GM18520 (cell line): ENCODE results near the gene ITPR1.

Experiments used
- ATAC-seq: cut with Tn5 transposase; IDR thresholded peaks from one replicate; pipeline ENCODE4 v1.9.1; 2021; ENCODE audit not compliant: unreplicated experiment

ITPR1 gene

DNA sequence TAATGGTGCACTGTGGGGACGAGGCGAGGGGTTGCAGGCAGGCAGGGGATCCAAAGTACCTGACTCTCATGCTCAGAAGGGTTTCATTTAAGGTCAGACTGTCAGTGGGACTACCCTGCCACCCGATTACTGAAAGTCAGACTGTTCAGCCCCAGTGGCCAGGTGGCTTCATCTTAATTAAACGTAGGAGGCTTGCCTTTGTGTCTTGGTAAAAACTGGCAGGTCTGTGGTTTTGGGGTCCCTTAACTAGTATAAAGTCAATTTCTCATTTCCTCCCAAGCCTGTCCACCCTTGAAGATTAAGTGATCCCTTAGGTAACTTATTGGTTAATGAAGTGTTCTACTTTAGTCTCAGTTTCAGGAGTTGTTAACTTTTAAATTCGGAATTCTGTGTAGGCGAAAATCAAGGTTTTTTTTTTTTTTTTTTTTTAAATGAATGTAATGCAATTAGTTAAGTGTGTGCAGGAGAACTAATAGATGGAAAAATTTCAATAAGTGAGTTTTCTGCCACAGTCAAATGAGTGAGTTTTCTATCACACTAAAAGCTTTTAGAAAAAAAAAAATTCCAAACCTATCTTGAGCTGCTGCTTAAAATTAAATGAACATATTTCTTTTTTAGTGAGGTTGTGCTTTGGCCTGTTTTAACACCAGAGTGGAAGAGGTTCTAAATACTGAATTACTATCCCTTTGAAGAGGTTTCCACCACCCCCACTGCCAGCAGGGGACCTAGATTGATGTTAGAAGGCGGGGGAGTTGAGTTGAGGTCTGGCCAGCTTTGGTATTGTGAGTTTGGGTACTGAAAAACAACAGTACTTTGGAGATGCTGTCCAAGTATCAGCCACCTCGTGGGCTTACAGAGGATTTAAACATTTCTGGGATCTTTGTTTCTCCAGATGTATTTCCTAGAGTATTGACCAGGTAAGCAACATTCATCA, 15.2 kb downstream of the ITPR1 start:
- ATAC-seq: peak; percentile 48

DNA sequence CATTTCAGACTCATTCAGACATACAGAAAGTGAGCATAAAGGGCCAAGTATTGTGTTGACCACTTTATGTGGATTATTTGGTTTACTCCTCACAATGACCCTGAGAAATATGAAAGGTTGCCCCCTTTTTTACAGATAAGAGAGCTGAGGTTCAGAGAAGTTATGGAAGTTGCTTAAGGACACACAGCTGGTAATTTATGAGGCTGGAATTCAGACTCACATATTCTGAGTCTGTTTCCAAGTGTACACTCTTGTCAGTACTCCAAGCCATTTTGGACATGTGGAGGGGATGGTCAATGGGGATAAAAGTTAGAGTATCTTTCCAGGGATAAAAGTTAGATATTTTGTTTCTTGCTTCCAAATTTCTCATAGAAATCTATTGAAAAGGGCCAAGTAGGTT, 15.9 kb downstream of the ITPR1 start:
- ATAC-seq: no peak

DNA sequence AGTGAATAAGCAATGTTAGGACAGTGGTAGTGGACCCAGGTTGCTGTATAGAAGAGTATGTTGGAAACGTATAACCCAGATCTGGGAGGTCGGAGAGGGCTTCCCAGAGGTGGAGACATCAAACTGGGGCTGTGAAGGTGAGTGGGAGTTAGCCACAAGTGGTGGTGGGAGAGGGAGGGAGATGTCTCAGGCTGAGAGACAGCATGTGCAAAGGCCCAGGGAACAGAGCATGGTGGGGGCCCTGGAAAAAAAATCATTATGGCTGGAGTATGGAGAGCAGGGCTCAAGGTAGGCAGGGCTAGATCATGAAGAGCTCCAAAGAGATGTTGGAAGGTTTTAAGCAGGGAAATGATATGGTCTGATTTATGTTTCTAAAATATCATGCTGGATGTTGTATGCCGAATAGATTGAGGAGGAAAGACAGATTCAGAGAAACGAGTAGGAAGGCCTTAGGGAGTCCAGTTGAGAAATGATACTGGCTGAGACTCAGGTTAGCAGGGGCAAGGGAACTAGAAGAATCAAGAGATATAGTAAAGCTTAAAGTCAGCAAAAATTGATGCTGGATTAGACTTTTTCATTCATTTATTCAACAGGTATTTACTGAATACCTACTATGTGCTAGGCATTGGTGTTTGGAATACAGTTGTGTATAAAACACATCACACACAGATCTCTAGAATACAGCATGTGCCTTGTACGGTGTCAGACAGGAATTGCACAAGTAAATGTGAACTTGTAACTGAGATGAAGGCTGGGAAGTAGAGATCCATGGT, 17.0 kb downstream of the ITPR1 start:
- no peak for ATAC-seq

DNA sequence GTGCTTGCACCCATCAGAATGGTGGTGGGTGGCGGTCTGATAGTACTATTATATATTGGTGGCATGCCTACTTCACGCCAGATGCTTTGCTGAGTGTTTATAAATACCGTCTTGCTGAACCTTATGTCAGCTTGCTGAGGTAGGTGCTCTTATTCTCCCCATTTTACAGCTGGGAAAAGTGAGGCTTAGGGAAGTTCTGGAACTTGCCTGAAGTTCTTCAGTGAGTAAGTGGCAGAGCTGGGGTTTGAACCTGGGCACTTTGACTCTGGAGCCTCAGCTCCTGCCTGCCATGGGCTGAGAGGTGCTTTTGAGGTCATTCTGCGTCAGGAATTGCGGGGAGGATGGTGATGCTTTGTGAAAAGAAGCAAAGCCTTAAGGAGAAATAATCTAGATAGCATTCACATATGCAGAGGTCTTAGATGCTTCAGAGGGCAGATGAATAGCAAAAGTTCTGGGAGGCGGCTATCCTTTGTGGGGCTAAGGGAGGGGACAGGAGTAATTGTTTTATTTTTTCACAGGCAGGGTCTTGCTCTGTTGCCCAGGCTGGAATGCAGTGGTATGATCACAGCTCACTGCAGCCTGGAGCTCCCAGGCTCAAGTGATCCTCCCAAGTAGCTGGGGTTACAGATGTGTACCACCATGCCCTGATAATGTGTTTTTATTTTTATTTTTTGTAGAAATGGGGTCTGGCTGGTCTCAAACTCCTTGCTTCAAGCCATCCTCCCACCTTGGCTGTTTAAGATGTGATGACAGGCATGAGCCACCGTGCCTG, 18.5 kb downstream of the ITPR1 start:
- ATAC-seq: no peak

DNA sequence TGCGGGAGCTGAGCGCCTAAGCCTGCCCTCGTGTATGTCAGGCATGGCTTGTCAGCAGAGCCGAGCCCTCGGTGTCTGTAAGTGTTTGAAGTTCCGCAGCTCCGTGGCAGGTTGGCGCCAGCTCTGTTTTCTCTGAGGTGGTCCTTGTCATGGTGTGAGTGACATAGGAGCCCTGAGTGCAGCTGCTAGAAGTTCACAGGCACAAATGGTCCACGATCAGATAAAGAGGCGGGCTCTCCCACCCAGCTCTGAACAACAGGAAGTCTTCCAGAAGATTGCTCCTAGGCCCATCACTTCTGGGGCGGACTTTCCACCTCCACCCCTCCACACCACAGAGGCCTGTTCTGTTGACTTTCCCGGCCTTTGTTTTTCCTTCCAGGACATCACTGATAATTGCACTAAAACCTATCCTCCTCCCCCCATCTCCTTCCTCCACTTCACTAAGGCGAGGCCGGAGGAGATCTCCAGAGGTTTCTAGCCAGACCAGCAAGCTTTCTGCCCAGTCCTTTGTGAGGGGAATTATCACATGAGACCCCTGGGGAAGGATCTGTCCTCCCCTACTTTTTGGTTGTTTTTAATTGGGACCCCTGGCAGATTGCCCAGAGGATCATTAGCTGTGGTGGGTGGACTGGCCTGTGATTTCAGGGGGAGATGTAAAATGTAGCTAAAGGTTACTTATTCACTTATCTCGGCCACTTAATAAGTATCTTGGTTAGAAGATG, 19.9 kb downstream of the ITPR1 start:
- ATAC-seq: no peak

DNA sequence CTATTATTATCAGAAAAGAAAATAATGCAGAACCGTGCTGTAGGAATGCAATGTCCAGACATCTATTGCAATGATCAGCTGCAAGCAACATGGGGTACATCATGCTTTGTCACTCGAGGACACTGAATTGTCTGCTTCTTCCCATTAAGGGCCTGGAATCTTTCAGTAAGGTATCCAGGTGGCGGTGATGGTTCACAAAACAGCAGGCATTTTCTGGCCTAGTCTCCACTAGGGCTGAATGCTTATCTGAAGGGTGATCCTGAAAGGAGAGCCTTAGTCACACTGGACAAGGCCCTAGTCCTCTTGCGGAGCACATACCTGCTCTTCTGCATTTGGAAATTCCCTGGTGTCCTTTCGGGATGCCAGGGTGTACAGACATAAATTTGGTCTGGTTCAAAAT, 21.2 kb downstream of the ITPR1 start:
- no peak for ATAC-seq

DNA sequence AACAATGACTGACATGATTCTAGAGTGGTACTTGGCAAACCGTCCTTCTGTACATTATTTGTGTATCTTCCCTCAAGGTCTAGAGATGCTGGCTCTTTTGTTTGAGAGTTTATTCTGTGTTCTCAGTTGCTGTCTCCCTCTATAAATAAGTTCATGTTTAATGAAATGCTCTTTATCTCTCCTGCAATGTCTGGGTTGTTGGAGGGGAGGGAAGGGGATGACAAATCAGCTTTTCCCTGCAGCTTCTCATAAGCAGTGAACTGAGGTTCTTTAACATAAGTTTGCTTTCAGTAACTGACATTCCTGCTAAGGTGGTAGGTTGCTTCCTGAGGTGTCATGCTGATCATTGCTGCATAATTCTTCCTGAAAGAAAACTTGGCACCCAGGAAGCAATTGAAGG, 21.8 kb downstream of the ITPR1 start:
- no peak for ATAC-seq

DNA sequence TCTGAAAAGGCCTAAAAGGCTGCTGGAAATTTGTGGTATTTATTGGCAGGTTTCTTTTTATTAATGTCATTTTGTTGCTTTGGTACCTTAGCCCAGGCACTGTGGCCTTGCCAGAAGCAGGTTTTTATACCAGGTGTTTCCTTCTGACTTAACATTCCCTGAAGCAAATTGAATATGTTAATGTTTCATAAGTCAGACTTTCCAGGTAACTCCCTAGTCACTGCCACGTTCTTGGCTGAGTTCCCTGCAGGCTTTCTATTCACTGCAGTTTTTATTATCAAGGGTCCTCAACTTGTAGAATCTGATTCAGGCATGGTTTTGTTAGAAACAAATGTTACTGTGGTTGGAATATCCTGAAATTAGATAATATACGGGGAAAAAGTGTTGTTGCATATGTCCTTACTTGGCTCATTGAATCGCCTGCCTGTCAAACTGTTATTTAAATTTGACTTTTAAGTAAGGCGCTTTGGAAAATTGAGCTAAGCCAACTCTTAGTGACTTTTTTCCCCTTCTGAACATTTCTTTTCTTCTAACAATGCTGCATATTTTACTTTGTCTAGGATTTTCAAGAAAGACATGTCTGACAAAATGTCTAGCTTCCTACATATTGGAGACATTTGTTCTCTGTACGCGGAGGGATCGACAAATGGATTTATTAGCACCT, 22.9 kb downstream of the ITPR1 start:
- ATAC-seq: no peak

DNA sequence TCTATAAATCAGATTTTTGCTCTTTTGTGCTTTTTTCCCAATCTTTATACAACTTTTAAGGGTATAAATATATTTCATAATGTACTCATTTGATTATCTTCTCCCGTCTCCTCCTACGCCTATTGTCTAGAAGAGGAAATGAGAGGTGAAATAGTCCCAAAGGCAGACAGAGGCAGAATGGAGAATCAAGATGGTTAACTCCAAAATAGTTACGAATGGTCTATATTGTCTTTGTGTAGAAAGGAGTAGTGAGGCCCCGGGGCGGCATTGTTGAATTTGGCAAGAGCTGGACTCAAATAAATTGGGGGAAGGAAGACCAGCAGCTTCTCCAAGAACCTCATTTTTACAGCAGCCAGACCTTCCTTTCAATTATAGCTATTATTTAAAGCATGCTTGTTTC, 23.9 kb downstream of the ITPR1 start:
- no peak for ATAC-seq

DNA sequence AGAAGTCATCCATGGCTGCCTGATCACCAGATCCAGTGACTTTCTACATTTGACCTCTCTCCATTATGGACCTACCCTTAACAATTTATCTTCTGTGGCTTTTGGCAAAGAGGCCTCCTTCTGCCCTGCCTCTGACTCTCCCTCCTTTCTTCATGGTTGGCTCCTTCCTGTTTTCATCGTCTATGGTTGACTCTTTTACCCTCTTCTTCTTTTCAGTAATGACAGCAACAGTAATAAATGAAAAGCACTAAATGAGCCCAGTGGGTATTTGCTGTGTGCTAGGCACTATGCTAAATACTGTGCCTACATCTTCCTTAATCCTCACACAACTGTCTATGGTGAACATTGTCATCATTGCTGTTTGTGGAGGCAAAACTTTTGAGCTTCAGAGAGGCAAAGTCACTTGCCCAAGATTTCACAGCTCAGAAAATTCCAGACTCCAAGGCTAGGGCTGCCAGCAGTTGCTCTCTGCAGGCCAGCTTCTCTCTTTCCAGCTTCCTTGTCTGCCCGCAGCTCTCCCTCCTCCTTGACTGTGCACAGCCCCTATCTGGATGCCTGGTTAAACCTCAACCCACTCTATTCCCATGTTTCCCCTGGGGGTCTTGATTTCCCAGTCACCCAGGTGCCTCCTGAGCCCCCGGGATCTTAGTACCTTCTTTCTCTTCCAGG, 24.6 kb downstream of the ITPR1 start:
- ATAC-seq: no peak

DNA sequence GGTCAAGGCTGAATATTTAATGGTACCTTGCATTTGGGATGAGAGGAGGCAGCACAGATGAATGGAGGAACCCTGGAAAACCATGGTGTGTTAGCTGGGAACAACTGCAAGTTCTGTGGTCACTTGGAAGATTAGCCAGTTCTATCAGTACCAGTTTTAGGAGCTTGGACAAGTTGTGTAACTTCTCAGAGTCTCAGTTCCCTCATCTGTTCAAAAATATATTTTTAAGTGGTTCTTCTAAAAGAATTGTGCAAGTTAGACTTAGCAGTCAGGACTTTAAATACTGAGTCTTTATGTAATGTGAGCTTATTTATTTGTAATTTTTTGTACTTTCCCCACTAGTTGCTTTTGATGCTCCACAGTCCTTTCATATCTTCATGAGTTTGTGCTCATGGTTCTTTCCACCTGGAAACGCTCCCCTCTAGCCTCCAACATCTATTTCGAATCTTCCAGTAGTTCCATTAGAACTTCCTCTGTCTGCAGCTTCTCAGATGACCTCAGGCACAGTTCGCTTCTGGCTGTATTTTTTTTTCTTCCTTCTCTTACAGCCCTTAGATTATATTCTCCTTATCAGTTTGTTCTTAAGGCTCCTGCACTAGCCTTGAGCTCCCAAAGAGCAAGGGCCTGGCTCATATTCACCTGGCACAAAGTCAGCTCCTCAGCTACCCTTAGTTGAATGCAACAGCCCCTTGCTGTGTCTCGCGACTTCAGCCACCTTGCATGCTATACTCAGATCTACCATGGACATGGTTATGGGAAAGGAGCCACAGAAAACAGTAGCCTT, 27.1 kb downstream of the ITPR1 start:
- no peak for ATAC-seq

DNA sequence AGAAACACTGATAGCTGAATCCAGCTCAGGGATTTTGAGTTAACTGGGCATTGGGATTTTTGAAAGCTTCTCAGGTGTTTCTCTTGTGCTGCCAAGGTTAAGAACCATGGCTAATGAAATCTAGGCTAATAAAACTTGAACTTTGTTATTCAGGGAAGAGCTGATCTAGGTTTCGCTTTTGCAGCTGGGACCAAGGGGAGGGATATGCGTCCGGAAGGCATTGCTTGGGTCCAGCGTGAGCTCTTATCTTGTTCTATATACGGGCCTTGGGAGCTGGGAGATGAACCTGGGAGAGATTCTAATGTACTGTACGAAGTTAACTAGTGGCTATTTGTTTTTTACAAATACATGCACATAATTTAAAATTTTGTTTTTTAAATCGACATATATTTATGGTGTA, 29.8 kb downstream of the ITPR1 start:
- ATAC-seq: no peak

DNA sequence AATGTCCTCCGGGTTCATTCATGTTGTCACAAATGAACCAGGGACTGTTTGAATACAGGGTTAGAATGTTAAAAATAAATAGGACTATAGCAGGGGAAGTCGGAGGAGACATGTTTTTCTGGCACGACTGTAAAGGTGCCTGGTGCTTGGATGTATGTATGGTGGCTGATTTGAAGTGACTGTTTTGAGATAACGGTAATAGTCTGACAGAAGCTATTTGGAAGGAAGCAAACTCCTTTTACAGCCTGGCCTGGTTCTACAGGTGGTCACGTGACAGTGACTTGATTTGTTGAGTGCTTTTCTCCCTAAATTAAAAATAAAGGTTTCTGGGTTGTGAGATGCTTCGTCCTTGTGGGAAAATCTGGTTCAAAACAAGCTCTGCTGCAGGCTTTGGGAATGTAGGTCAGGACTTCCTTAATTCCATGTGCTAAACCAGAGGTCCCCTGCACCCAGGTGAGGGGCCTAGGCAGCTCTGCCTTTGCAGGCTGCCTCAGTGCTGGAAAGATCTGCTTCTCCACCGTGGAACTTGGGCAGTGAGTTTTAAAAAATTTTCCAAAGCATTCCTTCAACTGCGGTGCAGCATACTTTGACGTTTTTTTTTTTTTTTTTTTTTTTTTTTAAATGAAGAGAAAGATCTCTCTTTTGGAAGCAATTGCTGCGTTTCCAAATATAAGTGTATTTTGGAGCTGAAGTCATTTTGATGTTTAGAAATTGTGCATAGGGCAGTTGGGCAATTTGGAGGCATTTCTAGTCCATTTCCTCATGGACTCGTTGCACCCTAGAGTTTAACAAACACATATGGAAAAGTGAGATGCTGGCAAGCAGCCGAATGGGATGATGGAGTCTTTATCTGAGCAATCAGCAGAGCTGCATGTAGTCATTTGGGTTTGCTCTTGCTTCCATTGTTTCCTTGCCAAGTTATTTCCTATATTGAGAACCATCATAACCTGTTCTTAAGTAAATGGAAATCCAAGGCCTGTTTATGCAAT, 30.9 kb downstream of the ITPR1 start:
- ATAC-seq: no peak

DNA sequence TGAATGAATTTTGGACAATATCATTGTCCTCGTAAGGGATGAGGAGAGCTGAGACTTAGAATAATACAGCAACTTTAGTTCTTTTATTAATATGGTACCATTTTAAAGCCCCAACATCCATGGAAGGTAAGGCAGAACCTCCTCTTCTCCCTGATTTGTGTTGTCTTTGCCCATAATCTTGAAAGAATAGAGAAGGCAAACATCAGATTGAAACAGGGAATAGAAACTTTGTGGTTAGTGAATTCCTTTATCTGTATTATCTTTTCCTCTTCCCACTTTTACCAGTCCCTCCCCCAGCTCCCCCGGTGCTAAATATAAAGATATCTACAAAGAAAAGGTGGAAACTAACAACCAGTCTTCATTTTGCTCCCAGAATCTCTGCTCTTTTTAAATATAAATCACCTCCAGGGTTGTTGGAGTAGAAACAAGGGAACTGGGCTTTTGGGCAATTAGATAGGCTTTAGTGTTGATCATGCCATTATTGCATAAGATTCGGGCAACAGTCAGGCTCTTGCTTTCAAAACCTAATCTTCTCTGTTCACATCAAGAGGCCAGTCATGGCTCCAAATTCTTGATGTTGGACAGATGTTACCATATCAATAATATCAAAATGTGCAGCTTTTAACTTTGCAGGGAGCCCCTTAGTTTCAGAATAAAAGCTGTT, 32.5 kb downstream of the ITPR1 start:
- no peak for ATAC-seq

DNA sequence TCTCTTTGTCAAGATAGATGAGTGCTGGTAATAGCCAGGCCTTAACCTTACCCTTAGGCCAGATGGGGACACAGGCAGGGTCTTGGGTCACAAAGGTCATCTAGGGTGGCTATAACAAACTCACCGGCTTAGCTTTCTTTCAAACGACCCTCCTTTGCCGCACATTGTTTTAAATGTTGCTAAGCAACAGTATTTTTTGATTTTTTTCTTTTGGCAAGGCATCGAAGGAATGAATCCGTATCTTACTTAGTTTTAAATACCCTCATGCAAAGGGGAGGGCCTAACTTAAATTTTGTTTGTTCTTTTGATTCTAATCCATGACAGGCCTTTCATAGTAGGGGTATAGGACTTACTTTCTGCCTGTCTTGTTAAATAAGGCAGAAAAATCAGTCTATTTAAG, 35.2 kb downstream of the ITPR1 start:
- ATAC-seq: no peak

DNA sequence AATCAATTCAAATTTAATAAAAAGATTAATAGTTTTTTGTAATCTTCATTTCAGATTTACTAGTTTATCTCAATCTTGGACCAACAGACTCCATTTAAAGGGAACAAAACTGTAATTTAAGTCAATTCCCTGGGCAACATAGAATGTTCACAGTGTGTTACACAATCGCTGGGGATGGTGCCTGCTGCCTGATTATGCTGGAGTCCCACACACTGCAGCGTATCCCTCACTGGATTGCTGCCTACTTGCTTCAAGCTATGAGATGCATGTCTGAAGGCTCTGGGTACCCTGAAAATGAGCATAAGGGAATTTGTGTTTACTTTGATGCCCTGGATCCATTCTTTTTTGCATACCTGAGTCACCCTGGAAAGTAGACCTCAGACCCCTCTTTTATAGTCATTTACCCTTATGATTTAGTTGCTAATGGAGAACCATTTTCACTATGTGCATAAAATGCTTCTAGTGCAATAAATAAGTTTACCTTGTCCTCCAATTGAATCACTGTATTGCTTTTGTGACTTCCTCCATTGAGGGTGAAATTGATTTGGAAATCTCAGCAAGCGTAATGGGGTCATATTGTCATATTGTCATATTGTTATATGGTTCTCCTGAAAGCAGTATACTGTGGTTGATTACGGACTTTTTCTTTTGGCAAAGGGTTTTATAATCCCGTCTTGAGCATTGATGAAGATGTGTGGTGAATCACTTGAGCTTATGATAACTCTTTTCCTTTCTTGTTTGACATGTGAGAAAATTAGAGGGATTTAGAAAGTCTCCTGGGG, 35.9 kb downstream of the ITPR1 start:
- no peak for ATAC-seq
